ENCODE data around the gene TXNDC17. TPM values are rescaled to one million over a fixed set of nuclear protein-coding genes. Genes with fewer than 3 reads are reported as not detected.
"Not testable (repeated sequence)": the region's sequence is repeated elsewhere in the genome, so short reads cannot be mapped to it uniquely, and the experiment has no call there.

The TXNDC17 gene
- 100 to 1,000 TPM; 125 to 145 (median 134) TPM for total RNA-seq

- Histone ChIP-seq H3K4me3 (peak within 1 kb of the TSS; percentile 71 to 77 (median 76)), H3K36me3 (no peaks in the 10 kb centered on the region), H3K27me3 (no peaks in the 10 kb centered on the region), H3K9me3 (no peaks in the 10 kb centered on the region), H3K4me1 (peaks cover 5 to 20% of the 10 kb centered on the region in 2 donors), H3K27ac (peak within 1 kb of the TSS; percentile 85 to 95)
- peak; percentile 79 to 85 for DNase-seq (ENCODE audit: low spot score in 2 of 2)
- TF ChIP-seq POLR2AphosphoS5 (IDR thresholded peaks at IDR 0.05) (peak; percentile 71 to 88 (median 73)), POLR2A (IDR thresholded peaks at IDR 0.05) (peak; percentile 61), CTCF (IDR thresholded peaks at IDR 0.05) (no peak)
- intact Hi-C loops (cut with DNase I; ENCODE audit: low total_unique reads), result no loop called here
Measured at GRCh38 chr17:6640536-6641246, at the start of gene TXNDC17, which contains the start of gene KIAA0753. TXNDC17 (plus strand) TSS chr17:6641060; CDS start chr17:6641083, 23 bp downstream. KIAA0753 (minus strand) TSS chr17:6640711; CDS start chr17:6635103, 5,608 bp downstream.

- intact Hi-C loops (cut with DNase I; ENCODE audit: low total_unique reads), result no loop called here
- Histone ChIP-seq H3K27ac (no peak overlapping the region), H3K4me1 (no peaks in the 10 kb centered on the region), H3K4me3 (no peak overlapping the region), H3K27me3 (no peaks in the 10 kb centered on the region), H3K36me3 (peaks cover 10% of the 10 kb centered on the region), H3K9me3 (no peaks in the 10 kb centered on the region)
- TF ChIP-seq POLR2A (IDR thresholded peaks at IDR 0.05), result no peak
- no peak for TF ChIP-seq CTCF (IDR thresholded peaks at IDR 0.05)
- TF ChIP-seq POLR2AphosphoS5 (IDR thresholded peaks at IDR 0.05), result peak in 1 of 3 donors; percentile 31
- DNase-seq (ENCODE audit: low spot score in 2 of 2), result peak in 1 of 2 donors; percentile 68
Measured at GRCh38 chr17:6591599-6592158, 49.2 kb upstream of the TXNDC17 start.

GRCh38 chr17:6592173-6592572 is 48.7 kb upstream of the TXNDC17 start:
- H3K4me1 ChIP-seq, result no peaks in the 10 kb centered on the region
- no peaks in the 10 kb centered on the region for H3K9me3 ChIP-seq
- DNase-seq (ENCODE audit: low spot score in 2 of 2), result no peak
- no peak overlapping the region for H3K4me3 ChIP-seq
- no peaks in the 10 kb centered on the region for H3K27me3 ChIP-seq
- no peak for TF ChIP-seq POLR2A (IDR thresholded peaks at IDR 0.05)
- no peak for TF ChIP-seq POLR2AphosphoS5 (IDR thresholded peaks at IDR 0.05)
- no peak for TF ChIP-seq CTCF (IDR thresholded peaks at IDR 0.05)
- peaks cover 10% of the 10 kb centered on the region for H3K36me3 ChIP-seq
- intact Hi-C loops (cut with DNase I; ENCODE audit: low total_unique reads), result no loop called here
- H3K27ac ChIP-seq, result no peak overlapping the region

- H3K27ac ChIP-seq; DNase-seq (ENCODE audit: low spot score in 2 of 2); H3K27me3 ChIP-seq; H3K36me3 ChIP-seq; H3K4me3 ChIP-seq; intact Hi-C loops (cut with DNase I; ENCODE audit: low total_unique reads); H3K4me1 ChIP-seq; H3K9me3 ChIP-seq: not testable (repeated sequence)
Measured at GRCh38 chr17:6593371-6593770, 47.5 kb upstream of the TXNDC17 start.

GRCh38 chr17:6596081-6596480 is 44.8 kb upstream of the TXNDC17 start:
- intact Hi-C loops (cut with DNase I; ENCODE audit: low total_unique reads), result no loop called here

More at GRCh38 chr17:6596081-6596480, 44.8 kb upstream of the TXNDC17 start:
- TF ChIP-seq POLR2A (IDR thresholded peaks at IDR 0.05) (no peak), POLR2AphosphoS5 (IDR thresholded peaks at IDR 0.05) (no peak), CTCF (IDR thresholded peaks at IDR 0.05) (no peak)
- H3K36me3 ChIP-seq, result no peaks in the 10 kb centered on the region
- H3K4me3 ChIP-seq, result no peak overlapping the region
- peaks cover 0 to 6% of the 10 kb centered on the region in 2 donors for H3K4me1 ChIP-seq
- H3K27me3 ChIP-seq, result no peaks in the 10 kb centered on the region
- H3K27ac ChIP-seq, result no peak overlapping the region
- DNase-seq (ENCODE audit: low spot score in 2 of 2), result no peak
- no peaks in the 10 kb centered on the region for H3K9me3 ChIP-seq

All from breast epithelium (tissue), 4 donors.